Adrenal gland (tissue), 12 donors: ENCODE measurements around the gene APBA2. TPM values are rescaled to one million over a fixed set of nuclear protein-coding genes. Genes with fewer than 3 reads are reported as not detected.

Source experiments
- DNase-seq, 7 donors: peaks; one replicate each; pipeline ENCODE4 v3.0.0-alpha.2; 2019 to 2020
- H3K27ac ChIP-seq, 5 donors: fragments of 200-600 bp; sonication (generic) in 4 of 5; 1 replicate in 3 of 5; 2 replicates in 2 of 5; pipeline versions ENCODE4 v1.5.1 to v1.8.0; 2016 to 2020; ENCODE audit warnings: mild to moderate bottlenecking in 1 of 5
- H3K27me3 ChIP-seq: fragments of 200-600 bp; 2 replicates; pipeline ENCODE4 v1.8.0; 2021
- H3K36me3 ChIP-seq, 2 donors: fragments of 200-600 bp; replicated peaks in 1 of 2; 1 replicate in 1 of 2; 2 replicates in 1 of 2; pipeline versions ENCODE4 v1.5.1 to v1.8.0; 2018 to 2022
- H3K4me1 ChIP-seq, 2 donors: fragments of 200-600 bp; replicated peaks in 1 of 2; 1 replicate in 1 of 2; 2 replicates in 1 of 2; pipeline versions ENCODE4 v1.5.1 to v1.8.0; 2018 to 2021
- H3K4me3 ChIP-seq, 4 donors: fragments of 200-600 bp; sonication (generic) in 3 of 4; one replicate each; pipeline ENCODE4 v1.5.1; 2016 to 2018
- H3K9me3 ChIP-seq, 3 donors: fragments of 200-600 bp; sonication (generic) in 1 of 3; replicated peaks in 1 of 3; 1 replicate in 2 of 3; 2 replicates in 1 of 3; pipeline versions ENCODE4 v1.5.1 to v1.8.0; 2016 to 2021
- POLR2A ChIP-seq, 2 donors: fragments of 450-650 bp; IDR thresholded peaks; one replicate each; pipeline ENCODE4 v1.6.1; 2017; ENCODE audit warnings: antibody characterized with exemption in 2 of 2, mild to moderate bottlenecking in 2 of 2, moderate library complexity in 1 of 2
- WGBS, 4 donors: extraction: QIAGEN DNeasy Blood & Tissue Kit in 2 of 4; methylation state at CpG; one replicate each; pipeline versions ENCODE4 v1.1.5 to v1.1.7; 2013 to 2017; 5-methylcytosine and 5-hydroxymethylcytosine counted together
- intact Hi-C, 2 donors: fragments of 100-400 bp; cut with DNase I; formaldehyde crosslinking; loops; one replicate each; pipeline versions ENCODE4 v1.14.1 to v1.15.0; 2022 to 2023
- polyA plus RNA-seq, 3 donors: library from polyadenylated mRNA; stranded (reverse); fragments of 200-250 nt in 2 of 3; fragments of 350-450 nt in 1 of 3; fragmentation: Illumina TruSeq in 1 of 3; extraction: RNeasy Lipid Tissue Mini Kit (QIAGEN cat#74804) in 1 of 3; gene quantifications; one replicate each; pipeline ENCODE4 v1.2.3, GENCODE V29; 2013 to 2014
- total RNA-seq, 9 donors: library from RNA; depleted of rRNA in 4 of 9; stranded (reverse); fragments of >200 nt in 4 of 9; fragments of 120-200 nt in 1 of 9; fragmentation: NEBNext Ultra II Directional in 1 of 9; extraction: Animal tissue kit (Norgen Biotek cat#: 25700) in 1 of 9; gene quantifications; one replicate each; pipeline versions ENCODE4 v1.1.0 to v1.2.4, GENCODE V29; 2013 to 2023
- TF ChIP-seq, protein P1 (sequence below), 6 experiments: fragments of 450-650 bp in 4 of 6; fragments of 200-600 bp in 2 of 6; sonication (generic) in 1 of 6; IDR thresholded peaks; 1 replicate in 5 of 6; 2 replicates in 1 of 6; pipeline versions ENCODE4 v1.5.1 to v1.8.0; 2016 to 2021; ENCODE audit warnings: antibody characterized with exemption in 6 of 6, mild to moderate bottlenecking in 2 of 6, moderate library complexity in 1 of 6
- donor health status: healthy with polysubstance abuse.
- donor health status: Bipolar disorder and iron deficiency.
- donor health status: DM: yes; HTN: yes; CAD: no.
- donor health status: DM: no; HTN: no; CAD: no.
- donor health status: DM: no; HTN: no; CAD: no.
- donor health status: DM: yes; HTN: yes; CAD: no.

APBA2 gene
- total and polyA plus RNA-seq, 12 donors, result 2.1 to 13.2 (median 4.7) TPM

- Histone ChIP-seq H3K27ac (no peak overlapping the region), H3K4me3 (no peak overlapping the region), H3K27me3 (no peaks in the 10 kb centered on the region), H3K4me1 (no peaks in the 10 kb centered on the region), H3K9me3 (no peaks in the 10 kb centered on the region), H3K36me3 (no peaks in the 10 kb centered on the region)
- WGBS, 4 donors, result 85 to 88% (median 87%) methylated on average over 8 of the region's 8 CpGs
- intact Hi-C loops, result no loop called here
- no peak for TF ChIP-seq POLR2A (IDR thresholded peaks at IDR 0.05)
- TF ChIP-seq, protein P1, sequence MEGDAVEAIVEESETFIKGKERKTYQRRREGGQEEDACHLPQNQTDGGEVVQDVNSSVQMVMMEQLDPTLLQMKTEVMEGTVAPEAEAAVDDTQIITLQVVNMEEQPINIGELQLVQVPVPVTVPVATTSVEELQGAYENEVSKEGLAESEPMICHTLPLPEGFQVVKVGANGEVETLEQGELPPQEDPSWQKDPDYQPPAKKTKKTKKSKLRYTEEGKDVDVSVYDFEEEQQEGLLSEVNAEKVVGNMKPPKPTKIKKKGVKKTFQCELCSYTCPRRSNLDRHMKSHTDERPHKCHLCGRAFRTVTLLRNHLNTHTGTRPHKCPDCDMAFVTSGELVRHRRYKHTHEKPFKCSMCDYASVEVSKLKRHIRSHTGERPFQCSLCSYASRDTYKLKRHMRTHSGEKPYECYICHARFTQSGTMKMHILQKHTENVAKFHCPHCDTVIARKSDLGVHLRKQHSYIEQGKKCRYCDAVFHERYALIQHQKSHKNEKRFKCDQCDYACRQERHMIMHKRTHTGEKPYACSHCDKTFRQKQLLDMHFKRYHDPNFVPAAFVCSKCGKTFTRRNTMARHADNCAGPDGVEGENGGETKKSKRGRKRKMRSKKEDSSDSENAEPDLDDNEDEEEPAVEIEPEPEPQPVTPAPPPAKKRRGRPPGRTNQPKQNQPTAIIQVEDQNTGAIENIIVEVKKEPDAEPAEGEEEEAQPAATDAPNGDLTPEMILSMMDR (IDR thresholded peaks at IDR 0.05), result no peak
- no peak for DNase-seq
Observed at GRCh38 chr15:28962851-28963710, 77.3 kb downstream of the APBA2 start.

- DNase-seq, result no peak
- WGBS, 4 donors, result 87 to 92% (median 89%) methylated on average over 2 of the region's 2 CpGs
- H3K4me3 ChIP-seq, result no peak overlapping the region
- H3K27me3 ChIP-seq, result no peaks in the 10 kb centered on the region
- intact Hi-C loops, result no loop called here
- no peaks in the 10 kb centered on the region for H3K9me3 ChIP-seq
- H3K4me1 ChIP-seq, result no peaks in the 10 kb centered on the region
- no peaks in the 10 kb centered on the region for H3K36me3 ChIP-seq
- TF ChIP-seq, protein P1 (IDR thresholded peaks at IDR 0.05), result no peak
- no peak for TF ChIP-seq POLR2A (IDR thresholded peaks at IDR 0.05)
- no peak overlapping the region for H3K27ac ChIP-seq
Observed at GRCh38 chr15:28963711-28964081, 77.9 kb downstream of the APBA2 start.

DNA sequence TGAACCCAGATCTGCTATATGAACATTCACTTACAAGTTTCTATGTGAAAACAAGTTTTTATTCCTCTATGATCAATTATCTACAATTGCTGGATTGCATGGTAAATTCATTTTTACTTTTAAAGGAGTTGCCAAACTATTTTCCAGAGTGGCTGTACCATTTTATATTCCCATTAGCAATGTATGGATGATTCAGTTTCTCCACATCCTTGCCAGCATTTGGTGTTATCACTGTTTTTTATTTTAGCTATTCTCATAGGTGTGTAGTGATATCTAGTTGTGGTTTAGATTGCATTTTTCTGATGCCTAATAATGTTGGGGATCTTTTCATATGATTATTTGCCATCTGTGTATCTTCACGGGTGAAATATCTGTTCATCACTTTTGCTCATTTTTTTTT, 78.3 kb downstream of the APBA2 start:
- WGBS, 4 donors, result 74 to 90% (median 86%) methylated on average over 1 of the region's 1 CpG
- Histone ChIP-seq H3K27ac (no peak overlapping the region), H3K9me3 (no peaks in the 10 kb centered on the region), H3K4me1 (no peaks in the 10 kb centered on the region), H3K27me3 (no peaks in the 10 kb centered on the region), H3K36me3 (no peaks in the 10 kb centered on the region), H3K4me3 (no peak overlapping the region)
- intact Hi-C loops, result no loop called here
- DNase-seq, result no peak
- TF ChIP-seq, protein P1 (IDR thresholded peaks at IDR 0.05), result no peak
- no peak for TF ChIP-seq POLR2A (IDR thresholded peaks at IDR 0.05)

GRCh38 chr15:28967066-28967465, 81.3 kb downstream of the APBA2 start:
- intact Hi-C loops, result no loop called here
- Histone ChIP-seq H3K27ac (no peak overlapping the region), H3K36me3 (no peaks in the 10 kb centered on the region), H3K4me3 (no peak overlapping the region), H3K4me1 (no peaks in the 10 kb centered on the region), H3K9me3 (no peaks in the 10 kb centered on the region), H3K27me3 (no peaks in the 10 kb centered on the region)
- no peak for DNase-seq
- TF ChIP-seq POLR2A (IDR thresholded peaks at IDR 0.05), result no peak
- TF ChIP-seq, protein P1 (IDR thresholded peaks at IDR 0.05), result no peak
